AG04450 (cell line): ENCODE measurements around the gene ADAMTS4. TPM values are rescaled to one million over a fixed set of nuclear protein-coding genes. Genes with fewer than 3 reads are reported as not detected.

Experiments
- CTCF ChIA-PET: fragments of 300-600, 350-600 bp; formaldehyde crosslinking; extraction: SDS; loops from one replicate; lab custom pipeline; 2022; ENCODE audit warnings: antibody characterized with exemption, inconsistent platforms; lab: Charles Lee
- POLR2A ChIA-PET: fragments of 350-600 bp; formaldehyde crosslinking; extraction: SDS; loops from one replicate; lab custom pipeline; 2021; ENCODE audit warnings: antibody characterized with exemption, inconsistent platforms; lab: Yijun Ruan, JAX
- DNase-seq: peaks from one replicate; pipeline ENCODE4 v3.0.0-alpha.2; 2011; ENCODE audit warnings: low read depth, low spot score
- H3K27ac ChIP-seq: one replicate; pipeline ENCODE4 v1.5.1; 2012; ENCODE audit warnings: low read depth, low read length, control low read depth
- H3K27me3 ChIP-seq: one replicate; pipeline ENCODE4 v1.6.0; 2012; ENCODE audit warnings: low read length; ENCODE audit not compliant: control insufficient read depth, insufficient read depth
- H3K4me3 ChIP-seq: 2 replicates; pipeline ENCODE4 v1.5.1; 2011; ENCODE audit warnings: mild to moderate bottlenecking, low read depth, low read length, control low read depth
- H3K9me3 ChIP-seq: 2 replicates; pipeline ENCODE4 v1.5.1; 2012; ENCODE audit warnings: low read length; ENCODE audit not compliant: control insufficient read depth, insufficient read depth
- polyA plus RNA-seq: library from polyadenylated mRNA; depleted of rRNA; stranded (reverse); fragments of >200 nt; gene quantifications from 2 replicates; pipeline ENCODE4 v1.2.3, GENCODE V29; 2011
- TF ChIP-seq, protein P1 (sequence below): IDR thresholded peaks from 2 replicates; pipeline ENCODE4 v1.5.1; 2011; ENCODE audit warnings: low read depth, low read length, control low read depth, inconsistent platforms

The ADAMTS4 gene
- polyA plus RNA-seq, 1 experiment = 0.52 TPM

DNA sequence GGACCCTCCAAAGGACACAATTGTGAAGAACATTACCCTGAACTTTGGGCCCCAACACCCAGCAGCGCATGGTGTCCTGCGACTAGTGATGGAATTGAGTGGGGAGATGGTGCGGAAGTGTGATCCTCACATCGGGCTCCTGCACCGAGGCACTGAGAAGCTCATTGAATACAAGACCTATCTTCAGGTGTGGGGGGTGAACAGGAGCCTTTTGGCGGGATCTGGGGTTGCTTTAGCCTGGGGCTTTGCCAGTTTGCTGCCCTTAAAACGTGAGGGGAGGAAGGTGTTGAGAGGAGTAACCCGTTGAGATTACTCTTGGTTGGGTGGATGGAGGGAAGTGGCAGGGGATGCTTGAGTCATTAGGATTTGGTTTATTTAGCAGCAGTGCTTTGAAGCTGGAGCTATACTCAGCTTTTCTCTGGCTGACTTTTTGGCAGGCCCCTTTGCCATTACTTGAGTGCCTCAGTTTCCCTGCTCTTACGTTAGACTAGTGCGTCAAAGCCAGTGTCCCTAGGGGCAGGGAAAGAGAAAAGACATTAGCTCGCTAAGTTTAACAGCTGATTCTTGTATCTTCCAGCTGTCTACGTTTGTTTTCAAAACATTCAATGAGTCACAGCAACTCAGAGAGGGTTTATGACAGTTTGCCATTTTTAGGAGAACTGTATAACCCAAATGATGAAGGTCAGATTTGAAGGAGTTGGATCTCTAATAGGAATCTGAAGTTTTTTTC, 7.7 kb upstream of the ADAMTS4 start:
- Histone ChIP-seq H3K27ac (peak overlapping the region; percentile 70), H3K27me3 (no peaks in the 10 kb centered on the region), H3K9me3 (no peaks in the 10 kb centered on the region), H3K4me3 (no peak overlapping the region)
- ChIA-PET CTCF (interaction anchor here (0.5 to 7.0 kb wide), 9 partner anchors 8 to 175 kb away, joined by 3 to 87 read pairs (median 4); partner anchors contain the start of gene TOMM40L), POLR2A (interaction anchor here (0.6 to 2.2 kb wide), 6 partner anchors 8 to 41 kb away, joined by 3 to 5 read pairs (median 4); partner anchors contain the start of genes PPOX and TOMM40L)
- no peak for DNase-seq
- TF ChIP-seq, protein P1, sequence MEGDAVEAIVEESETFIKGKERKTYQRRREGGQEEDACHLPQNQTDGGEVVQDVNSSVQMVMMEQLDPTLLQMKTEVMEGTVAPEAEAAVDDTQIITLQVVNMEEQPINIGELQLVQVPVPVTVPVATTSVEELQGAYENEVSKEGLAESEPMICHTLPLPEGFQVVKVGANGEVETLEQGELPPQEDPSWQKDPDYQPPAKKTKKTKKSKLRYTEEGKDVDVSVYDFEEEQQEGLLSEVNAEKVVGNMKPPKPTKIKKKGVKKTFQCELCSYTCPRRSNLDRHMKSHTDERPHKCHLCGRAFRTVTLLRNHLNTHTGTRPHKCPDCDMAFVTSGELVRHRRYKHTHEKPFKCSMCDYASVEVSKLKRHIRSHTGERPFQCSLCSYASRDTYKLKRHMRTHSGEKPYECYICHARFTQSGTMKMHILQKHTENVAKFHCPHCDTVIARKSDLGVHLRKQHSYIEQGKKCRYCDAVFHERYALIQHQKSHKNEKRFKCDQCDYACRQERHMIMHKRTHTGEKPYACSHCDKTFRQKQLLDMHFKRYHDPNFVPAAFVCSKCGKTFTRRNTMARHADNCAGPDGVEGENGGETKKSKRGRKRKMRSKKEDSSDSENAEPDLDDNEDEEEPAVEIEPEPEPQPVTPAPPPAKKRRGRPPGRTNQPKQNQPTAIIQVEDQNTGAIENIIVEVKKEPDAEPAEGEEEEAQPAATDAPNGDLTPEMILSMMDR = no peak

DNA sequence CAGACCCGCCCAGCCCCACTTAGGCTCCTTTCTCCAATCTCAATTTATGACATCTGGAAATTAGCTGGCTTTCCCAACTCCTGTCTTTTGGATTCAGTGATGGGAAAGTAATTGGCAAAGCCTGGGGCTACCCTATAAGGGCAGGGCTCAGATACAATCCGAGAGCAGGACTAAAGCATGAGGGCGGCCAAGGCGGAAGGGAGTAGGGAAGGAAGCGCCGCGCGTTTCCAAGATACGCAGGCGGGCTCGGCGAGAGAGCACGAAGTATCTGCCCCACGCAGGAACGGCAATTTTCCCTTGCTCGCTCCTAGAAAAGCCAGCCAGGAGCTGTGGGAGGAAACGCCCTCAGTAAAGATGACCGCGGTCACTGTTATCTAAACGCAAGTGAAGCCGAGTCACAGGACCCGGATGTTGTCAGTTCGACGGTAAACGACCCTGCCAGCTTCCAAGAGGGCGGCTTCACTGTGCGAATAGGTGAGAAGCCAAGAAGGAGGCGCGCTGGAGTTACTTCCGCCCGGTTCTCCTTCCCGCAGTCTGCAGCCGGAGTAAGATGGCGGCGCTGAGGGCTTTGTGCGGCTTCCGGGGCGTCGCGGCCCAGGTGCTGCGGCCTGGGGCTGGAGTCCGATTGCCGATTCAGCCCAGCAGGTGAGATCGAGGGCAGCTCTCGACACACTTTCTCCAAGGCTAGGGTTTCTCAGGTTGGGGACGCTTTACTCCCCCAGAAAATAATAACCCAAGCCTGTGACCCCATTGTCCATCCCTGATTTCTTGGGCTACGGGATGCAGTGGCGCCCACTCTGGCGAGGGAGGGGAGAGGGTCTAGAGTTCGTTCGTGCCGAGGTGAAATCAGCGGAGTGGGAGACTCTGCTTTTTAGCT, 3.2 kb upstream of the ADAMTS4 start, which contains the start of gene NDUFS2:
NDUFS2 (plus strand) TSS at position 532 of the 877 bp plus-strand sequence; CDS start at position 551, 19 bp downstream.
- ChIA-PET CTCF (interaction anchor here (0.5 to 7.0 kb wide), 11 partner anchors 8 to 784 kb away, joined by 3 to 87 read pairs (median 5); partner anchors contain the start of gene TOMM40L), POLR2A (interaction anchor here (0.5 to 1.9 kb wide), 15 partner anchors 10 to 324 kb away, joined by 3 to 12 read pairs (median 3); partner anchors contain the start of genes SDHC, TOMM40L and UFC1)
- H3K27ac ChIP-seq = peak within 1 kb of the TSS; percentile 99
- H3K27me3 ChIP-seq = no peaks in the 10 kb centered on the region
- TF ChIP-seq, protein P1 = peak; percentile 23
- peak; percentile 98 for DNase-seq
- H3K9me3 ChIP-seq = no peaks in the 10 kb centered on the region
- H3K4me3 ChIP-seq = peak within 1 kb of the TSS; percentile 96

DNA sequence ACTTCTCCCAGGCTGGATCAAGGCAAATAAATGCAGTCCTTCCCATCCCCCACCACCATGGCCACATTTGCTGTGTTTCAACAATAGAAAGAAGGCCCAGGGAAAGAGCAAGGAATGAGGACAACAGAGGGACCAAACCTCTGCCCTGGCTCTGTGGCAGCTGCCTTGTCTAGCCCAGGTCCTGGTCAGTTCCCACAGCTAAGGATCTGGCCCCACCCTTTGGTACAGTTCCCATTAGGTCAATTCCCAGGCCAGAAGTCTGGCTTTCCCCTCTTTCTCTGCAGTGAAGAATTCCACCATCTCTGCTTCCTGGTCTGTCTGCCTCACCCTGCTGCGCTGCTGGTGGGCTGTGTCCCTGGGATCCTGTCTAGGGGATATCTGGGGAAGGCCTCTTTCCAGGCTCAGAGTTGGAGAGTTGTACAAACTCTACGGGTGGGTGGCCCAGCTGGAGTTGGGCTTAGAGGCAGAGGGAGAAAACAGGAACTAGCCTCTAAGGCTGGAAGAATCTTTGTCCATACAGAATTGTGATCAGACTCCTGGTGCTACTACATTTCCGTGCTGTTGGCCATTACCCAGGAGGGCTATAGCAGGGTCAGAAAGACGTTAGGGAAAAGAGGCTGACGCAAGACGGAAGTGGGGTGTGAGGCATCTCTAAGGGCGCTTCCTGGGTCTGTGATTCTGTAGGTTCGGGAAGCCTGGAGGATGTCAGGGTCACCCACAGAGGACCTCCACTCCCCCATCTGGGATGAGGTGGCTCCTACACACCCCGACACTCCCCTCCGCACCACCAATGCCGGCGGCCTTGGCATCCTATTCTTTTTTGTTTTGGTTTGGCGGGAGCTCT, 2.4 kb upstream of the ADAMTS4 start:
- Histone ChIP-seq H3K27ac (peak overlapping the region; percentile 99), H3K27me3 (no peaks in the 10 kb centered on the region), H3K4me3 (peak overlapping the region; percentile 58), H3K9me3 (no peaks in the 10 kb centered on the region)
- TF ChIP-seq, protein P1 = no peak
- peak; percentile 37 for DNase-seq
- ChIA-PET POLR2A (interaction anchor here (0.5 to 1.9 kb wide), 11 partner anchors 9 to 324 kb away, joined by 3 to 12 read pairs (median 4); partner anchors contain the start of genes TOMM40L and UFC1), CTCF (interaction anchor here (0.5 to 7.0 kb wide), 7 partner anchors 9 to 783 kb away, joined by 3 to 87 read pairs (median 11); partner anchors contain the start of gene TOMM40L)

DNA sequence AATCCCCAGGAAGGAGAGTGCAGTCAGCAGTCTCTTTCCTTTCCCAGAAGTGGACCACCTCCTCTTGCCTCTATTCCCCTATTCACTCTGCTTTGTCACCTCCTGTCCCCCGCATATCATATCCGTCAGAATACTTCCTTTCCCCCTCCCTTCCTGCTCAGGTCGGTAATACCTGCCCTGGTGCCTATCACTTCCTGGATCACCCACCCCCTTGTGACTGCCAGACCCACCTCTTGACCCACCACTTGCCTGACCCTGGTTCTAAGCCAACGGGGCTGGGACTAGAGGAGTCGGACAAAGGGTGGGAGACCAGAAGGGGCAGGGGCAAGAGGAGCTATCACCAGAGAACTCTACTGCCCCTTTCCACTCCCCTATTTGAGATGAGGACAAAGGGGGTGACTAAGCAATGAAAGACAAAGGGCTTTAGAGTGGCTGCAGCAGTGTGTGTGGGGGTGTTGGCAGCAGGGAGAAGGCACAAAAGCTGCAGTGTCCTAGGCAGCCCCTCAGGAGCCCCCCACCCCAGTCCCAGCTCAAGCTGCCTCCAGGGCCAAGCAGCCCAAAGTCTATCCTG, 1.7 kb upstream of the ADAMTS4 start:
- TF ChIP-seq, protein P1 = no peak
- no peaks in the 10 kb centered on the region for H3K27me3 ChIP-seq
- H3K9me3 ChIP-seq = no peaks in the 10 kb centered on the region
- ChIA-PET POLR2A (interaction anchor here (1.9 kb wide), 1 partner anchor 16 kb away, joined by 9 read pairs; no protein-coding TSS in a partner anchor), CTCF (interaction anchor here (6.8 to 7.0 kb wide), 2 partner anchors 8 to 26 kb away, joined by 62 to 87 read pairs; partner anchors contain the start of gene TOMM40L)
- no peak overlapping the region for H3K4me3 ChIP-seq
- peak overlapping the region; percentile 99 for H3K27ac ChIP-seq
- no peak for DNase-seq
